GM12878 (cell line): Measurements from ENCODE around the gene PEX11A. TPM values are rescaled to one million over a fixed set of nuclear protein-coding genes. Genes with fewer than 3 reads are reported as not detected.

Experiments
- ATAC-seq: fragments of 200-7000 bp; cut with Tn5 transposase; 3 replicates; pipeline ENCODE4 v1.9.1; 2020; ENCODE audit warnings: mild to moderate bottlenecking, moderate library complexity
- BruUV-seq: library from RNA; stranded (reverse); fragments of 400-500 nt; replicated peaks from 2 replicates; lab custom pipeline; 2021; lab: Mats Ljungman, UMichigan
- CTCF ChIA-PET: fragments of 300-600 bp; sonication (Branson Sonifier 250); formaldehyde crosslinking; extraction: SDS; loops from one replicate; lab custom pipeline; 2021; ENCODE audit warnings: inconsistent platforms; lab: Yijun Ruan, JAX
- POLR2A ChIA-PET: fragments of 350-600 bp; formaldehyde crosslinking; extraction: SDS; loops from one replicate; lab custom pipeline; 2021; ENCODE audit warnings: inconsistent platforms; lab: Charles Lee
- RAD21 ChIA-PET: fragments of 300-600 bp; sonication (Branson Sonifier 250); formaldehyde crosslinking; loops from one replicate; lab custom pipeline; 2023; ENCODE audit warnings: antibody characterized with exemption; ENCODE audit not compliant: unreplicated experiment; lab: Charles Lee
- SMC1A ChIA-PET: fragments of 300-600 bp; sonication (Branson Sonifier 250); formaldehyde crosslinking; loops from one replicate; lab custom pipeline; 2023; ENCODE audit not compliant: unreplicated experiment, uncharacterized antibody; lab: Charles Lee
- DNase-seq: peaks from one replicate; pipeline ENCODE4 v3.0.0-alpha.2; 2011; ENCODE audit warnings: low read depth, low spot score
- FAIRE-seq: peaks from 3 replicates; lab custom pipeline; 2011; peaks lifted over from hg19 to GRCh38; lab: Jason Lieb, UNC
- H2AFZ ChIP-seq: 2 replicates; pipeline ENCODE4 v1.6.0; 2011; ENCODE audit warnings: low read depth, low read length, control low read depth; ENCODE audit not compliant: control insufficient read depth
- H3K27ac ChIP-seq: 2 replicates; pipeline ENCODE4 v1.5.1; 2011; ENCODE audit warnings: control low read depth; ENCODE audit not compliant: control insufficient read depth, insufficient read depth
- H3K27me3 ChIP-seq, 2 experiments: replicated peaks in 1 of 2; 2 replicates each; pipeline versions ENCODE4 v1.6.0 to v1.6.1; 2011; ENCODE audit warnings: low read length in 1 of 2; ENCODE audit not compliant: control insufficient read depth in 2 of 2, insufficient read depth in 2 of 2
- H3K36me3 ChIP-seq, 2 experiments: 2 replicates each; pipeline ENCODE4 v1.5.1; 2011; ENCODE audit warnings: low read length in 1 of 2; ENCODE audit not compliant: control insufficient read depth in 2 of 2, insufficient read depth in 2 of 2
- H3K4me1 ChIP-seq: 2 replicates; pipeline ENCODE4 v1.6.1; 2011; ENCODE audit warnings: mild to moderate bottlenecking, low read length, moderate library complexity, mixed read lengths; ENCODE audit not compliant: control insufficient read depth, insufficient read depth
- H3K4me2 ChIP-seq: 2 replicates; pipeline ENCODE4 v1.6.0; 2011; ENCODE audit warnings: control low read depth; ENCODE audit not compliant: control insufficient read depth, insufficient read depth
- H3K4me3 ChIP-seq: fragments of 200-600 bp; sonication (generic); 2 replicates; pipeline ENCODE4 v1.5.1; 2016
- H3K79me2 ChIP-seq: 2 replicates; pipeline ENCODE4 v1.6.0; 2011; ENCODE audit warnings: low read length; ENCODE audit not compliant: control insufficient read depth, insufficient read depth
- H3K9ac ChIP-seq: 2 replicates; pipeline ENCODE4 v1.8.0; 2011; ENCODE audit warnings: low read length, control low read depth, mixed read lengths; ENCODE audit not compliant: control insufficient read depth, insufficient read depth
- H3K9me3 ChIP-seq: replicated peaks from 3 replicates; pipeline ENCODE4 v1.5.1; 2011; ENCODE audit warnings: mild to moderate bottlenecking, low read length; ENCODE audit not compliant: control insufficient read depth, insufficient read depth
- H4K20me1 ChIP-seq: 2 replicates; pipeline ENCODE4 v1.6.0; 2011; ENCODE audit not compliant: control insufficient read depth, insufficient read depth
- CBX5 ChIP-seq: sonication (generic); IDR thresholded peaks from 2 replicates; pipeline ENCODE4 v1.6.1; 2016; ENCODE audit warnings: low read depth, moderate library complexity, mild to moderate bottlenecking, inconsistent platforms
- CHD2 ChIP-seq: IDR thresholded peaks from 2 replicates; pipeline ENCODE4 v1.6.1; 2011; ENCODE audit warnings: low read depth, low read length, improper control_type of control experiment, borderline replicate concordance
- ELK1 ChIP-seq: IDR thresholded peaks from 2 replicates; pipeline ENCODE4 v1.6.1; 2012; ENCODE audit warnings: low read depth, low read length, improper control_type of control experiment
- KDM1A ChIP-seq: fragments of 200-600 bp; sonication (generic); IDR thresholded peaks from 2 replicates; pipeline ENCODE4 v1.6.1; 2016; ENCODE audit warnings: borderline replicate concordance
- MYB ChIP-seq: fragments of 150-350 bp; IDR thresholded peaks from 2 replicates; pipeline ENCODE4 v1.6.1; 2014; ENCODE audit warnings: mild to moderate bottlenecking, low read depth, low read length, borderline replicate concordance
- NFYA ChIP-seq: IDR thresholded peaks from 2 replicates; pipeline ENCODE4 v1.6.1; 2011; ENCODE audit warnings: low read depth, mild to moderate bottlenecking, low read length, improper control_type of control experiment, borderline replicate concordance
- NKRF ChIP-seq: fragments of 450-650 bp; conservative IDR thresholded peaks from 2 replicates; pipeline ENCODE4 v1.6.1; 2017; ENCODE audit warnings: mild to moderate bottlenecking, moderate library complexity
- SMAD5 ChIP-seq: IDR thresholded peaks from 2 replicates; pipeline ENCODE4 v1.6.1; 2016; ENCODE audit warnings: antibody characterized with exemption, low read depth
- SPI1 ChIP-seq: IDR thresholded peaks from 2 replicates; pipeline ENCODE4 v1.6.1; 2011; ENCODE audit warnings: low read depth, mild to moderate bottlenecking, low read length, moderate library complexity, borderline replicate concordance; ENCODE audit not compliant: insufficient read depth
- SUPT20H ChIP-seq: IDR thresholded peaks from 2 replicates; pipeline ENCODE4 v1.6.1; 2011; ENCODE audit warnings: low read depth, mild to moderate bottlenecking, low read length, moderate library complexity, borderline replicate concordance; ENCODE audit not compliant: control insufficient read depth
- USF1 ChIP-seq: IDR thresholded peaks from 2 replicates; pipeline ENCODE4 v1.6.1; 2011; ENCODE audit warnings: borderline replicate concordance, low read depth, mild to moderate bottlenecking, moderate library complexity, mixed read lengths, low read length; ENCODE audit not compliant: insufficient read depth; ENCODE audit errors: extremely low read length
- ZNF384 ChIP-seq: IDR thresholded peaks from 2 replicates; pipeline ENCODE4 v1.6.1; 2012; ENCODE audit warnings: low read depth, mild to moderate bottlenecking, low read length, improper control_type of control experiment, borderline replicate concordance
- WGBS: methylation state at CpG from one replicate; pipeline ENCODE4 v1.1.6; 2016; ENCODE audit warnings: low lambda C conversion rate; ENCODE audit not compliant: insufficient replicate concordance, insufficient coverage; ENCODE audit errors: missing lambda C conversion rate; 5-methylcytosine and 5-hydroxymethylcytosine counted together
- in situ Hi-C: fragments of 300-500 bp; cut with MboI; formaldehyde crosslinking; loops from 9 replicates; pipeline ENCODE4 v1.14.3; 2018; ENCODE audit warnings: mixed read lengths
- intact Hi-C: fragments of 100-400 bp; cut with micrococcal nuclease; formaldehyde crosslinking; loops from one replicate; pipeline ENCODE4 v1.14.2; 2022; ENCODE audit not compliant: unreplicated experiment
- polyA plus RNA-seq, 11 experiments: library from polyadenylated mRNA; depleted of rRNA in 4 of 11; unstranded in 6 of 11; stranded (reverse) in 5 of 11; fragments of >200 nt; fragmentation: Nextera tagmentation in 4 of 11; fragmentation: Illumina TruSeq in 1 of 11; extraction: Ambion mirVana in 4 of 11; extraction: Trizol in 1 of 11; gene quantifications; 1 replicate in 1 of 11; 2 replicates in 10 of 11; pipeline versions ENCODE4 v1.2.1 to v1.2.3, GENCODE V29; 2011 to 2016; ENCODE audit warnings: inconsistent platforms in 2 of 11, missing spikeins in 2 of 11, low read depth in 1 of 11
- total RNA-seq, 4 experiments: library from RNA; depleted of rRNA in 3 of 4; stranded (reverse); fragments of >200 nt in 3 of 4; fragmentation: Illumina TruSeq in 1 of 4; extraction: Trizol in 1 of 4; gene quantifications; 2 replicates each; pipeline versions ENCODE4 v1.2.1 to v1.2.3, GENCODE V29; 2013 to 2021

The PEX11A gene
- total and polyA plus RNA-seq, 10 of the 15 experiments (the other 5 are each of a cell fraction or from before 2014, with no cell fraction given) = 1.4 to 2.8 (median 2.0) TPM

- H3K4me2 ChIP-seq = peak overlapping the region; percentile 68
- DNase-seq (no peak), ATAC-seq (no peak), FAIRE-seq (no peak)
- CTCF ChIA-PET = no interaction called here
- TF ChIP-seq USF1 (no peak), NFYA (no peak), MYB (no peak), CBX5 (no peak), CHD2 (no peak), SUPT20H (no peak), ZNF384 (no peak), ELK1 (no peak), SPI1 (no peak), KDM1A (no peak), SMAD5 (no peak), NKRF (no peak)
- H4K20me1 ChIP-seq = no peaks in the 10 kb centered on the region
- no peak overlapping the region; the same call in 1 of the 2 replicates for H2AFZ ChIP-seq
- H3K9ac ChIP-seq = peak overlapping the region; percentile 38; the same call in 1 of the 2 replicates
- no peaks in the 10 kb centered on the region for H3K4me1 ChIP-seq
- no TSS peak for BruUV-seq
- RAD21 ChIA-PET = no interaction called here
- no peak overlapping the region for H3K27ac ChIP-seq
- H3K36me3 ChIP-seq = no peaks in the 10 kb centered on the region
- 40% methylated on average over 13 of the region's 14 CpGs for WGBS
- POLR2A ChIA-PET = no interaction called here
- SMC1A ChIA-PET = no interaction called here
- no peaks in the 10 kb centered on the region for H3K9me3 ChIP-seq
- in situ Hi-C loops = no loop called here
- H3K4me3 ChIP-seq = peak overlapping the region; percentile 32; the same call in 1 of the 2 replicates
- H3K79me2 ChIP-seq = no peaks in the 10 kb centered on the region
- H3K27me3 ChIP-seq = peaks cover 0 to 8% of the 10 kb centered on the region in 2 experiments; a peak in 3 of 4 replicates
- intact Hi-C loops = no loop called here
Measured at GRCh38 chr15:89654301-89654761, 36.2 kb downstream of the PEX11A start.
